GM20000 (cell line): Measurements from ENCODE around the gene RUFY4.

Source experiments
- DNase-seq: peaks from one replicate; pipeline ENCODE4 v3.0.0; 2012; ENCODE audit warnings: low spot score
- CTCF ChIP-seq: IDR thresholded peaks from 2 replicates; pipeline ENCODE4 v1.5.1; 2012; ENCODE audit warnings: mild to moderate bottlenecking, control low read depth; ENCODE audit errors: extremely low read depth, missing control alignments

Gene RUFY4

GRCh38 chr2:218022851-218023530 lies 46.1 kb upstream of the RUFY4 start:
- no peak for DNase-seq
- no peak for TF ChIP-seq CTCF

GRCh38 chr2:218023636-218024035 lies 45.4 kb upstream of the RUFY4 start:
- DNase-seq = no peak
- no peak for TF ChIP-seq CTCF

GRCh38 chr2:218024336-218024735 lies 44.7 kb upstream of the RUFY4 start:
- no peak for TF ChIP-seq CTCF
- DNase-seq = no peak

- DNase-seq = no peak
- no peak for TF ChIP-seq CTCF
Observed at GRCh38 chr2:218024871-218025270, 44.2 kb upstream of the RUFY4 start.

GRCh38 chr2:218026244-218026643 lies 42.8 kb upstream of the RUFY4 start:
- no peak for DNase-seq
- TF ChIP-seq CTCF = no peak

- no peak for DNase-seq
- no peak for TF ChIP-seq CTCF
Observed at GRCh38 chr2:218026676-218027425, 42.2 kb upstream of the RUFY4 start.

GRCh38 chr2:218027426-218028188 lies 41.4 kb upstream of the RUFY4 start:
- TF ChIP-seq CTCF = no peak
- DNase-seq = no peak
